Activated CD4-positive, alpha-beta memory T cell treated with anti-CD3 and anti-CD28 coated beads for 36 hours (primary cell): ENCODE data around the gene CHCHD3. TPM values are rescaled to one million over a fixed set of nuclear protein-coding genes. Genes with fewer than 3 reads are reported as not detected.

Experiments used
- CTCF ChIA-PET: fragments of 350-600 bp; sonication (Branson Sonifier 250); formaldehyde crosslinking; loops from one replicate; lab custom pipeline; 2021; ENCODE audit warnings: antibody characterized with exemption, inconsistent platforms; lab: Charles Lee
- POLR2A ChIA-PET: fragments of 350-600 bp; sonication (Branson Sonifier 250); formaldehyde crosslinking; loops from one replicate; lab custom pipeline; 2021; ENCODE audit warnings: antibody characterized with exemption; lab: Charles Lee
- DNase-seq: peaks from one replicate; pipeline ENCODE4 v3.0.0-alpha.2; 2020
- H3K27ac Mint-ChIP-seq: one replicate; pipeline ENCODE4 v1.8.0; 2021; ENCODE audit warnings: mixed read lengths
- H3K27me3 Mint-ChIP-seq: one replicate; pipeline ENCODE4 v1.8.0; 2021; ENCODE audit warnings: mixed read lengths
- H3K36me3 Mint-ChIP-seq: one replicate; pipeline ENCODE4 v1.8.0; 2021; ENCODE audit warnings: mixed read lengths
- H3K4me1 Mint-ChIP-seq: one replicate; pipeline ENCODE4 v1.8.0; 2021; ENCODE audit warnings: low read depth, mixed read lengths
- H3K4me3 Mint-ChIP-seq: one replicate; pipeline ENCODE4 v1.8.0; 2021; ENCODE audit warnings: mild to moderate bottlenecking, mixed read lengths
- H3K9me3 Mint-ChIP-seq: one replicate; pipeline ENCODE4 v1.8.0; 2021; ENCODE audit warnings: mixed read lengths
- intact Hi-C: fragments of 100-400 bp; cut with micrococcal nuclease; formaldehyde crosslinking; loops from one replicate; pipeline ENCODE4 v1.15.1; 2023
- total RNA-seq, 2 experiments: library from RNA; stranded (reverse); gene quantifications; one replicate each; pipeline ENCODE4 v1.2.3, GENCODE V29; 2021

The CHCHD3 gene
- total RNA-seq, 2 experiments from 2014 or later = 49.6 to 51.0 TPM

DNA sequence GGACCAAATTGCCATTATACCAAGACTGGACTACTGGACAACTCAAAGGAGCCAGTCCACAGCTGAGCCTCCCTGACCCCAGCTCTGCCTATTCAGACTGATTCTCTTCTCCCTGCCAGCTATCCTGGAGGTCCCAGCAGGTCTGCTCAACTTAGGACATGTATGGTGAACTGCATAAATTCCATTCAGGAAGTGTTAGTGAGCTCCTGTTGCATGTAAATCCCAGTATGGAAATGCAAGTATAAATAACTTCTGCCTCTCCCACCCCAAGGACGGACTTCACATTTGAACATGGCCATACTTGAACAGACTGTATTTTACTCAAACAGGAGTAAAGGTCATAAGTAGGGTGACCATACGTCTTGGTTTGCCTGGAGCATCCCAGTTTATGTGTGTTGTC, 128.4 kb downstream of the CHCHD3 start:
- peaks cover 18% of the 10 kb centered on the region for H3K36me3 Mint-ChIP-seq
- H3K9me3 Mint-ChIP-seq = no peaks in the 10 kb centered on the region
- H3K27ac Mint-ChIP-seq = no peak overlapping the region
- no peak for DNase-seq
- CTCF ChIA-PET = no interaction called here
- H3K27me3 Mint-ChIP-seq = no peaks in the 10 kb centered on the region
- intact Hi-C loops = no loop called here
- POLR2A ChIA-PET = no interaction called here
- no peaks in the 10 kb centered on the region for H3K4me1 Mint-ChIP-seq
- H3K4me3 Mint-ChIP-seq = no peak overlapping the region

DNA sequence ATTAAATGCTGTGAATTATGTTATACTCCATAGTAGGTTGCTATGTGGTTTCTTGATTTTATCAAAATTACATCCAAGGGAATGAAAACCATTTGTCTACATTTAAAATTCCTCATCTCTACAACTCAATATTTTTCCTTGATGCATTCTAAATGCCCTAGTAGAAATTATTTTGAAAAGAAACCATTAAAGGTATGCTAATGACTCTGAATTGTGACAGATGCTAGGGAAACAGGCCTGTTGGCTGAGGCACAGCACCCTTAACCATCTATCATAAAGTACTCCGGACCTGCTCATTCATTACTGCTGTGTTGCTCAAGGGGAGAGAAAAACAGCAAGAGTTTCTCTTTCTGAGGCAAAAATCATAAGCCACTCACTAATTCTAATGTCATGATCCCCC, 131.2 kb downstream of the CHCHD3 start:
- Mint-ChIP-seq H3K4me1 (no peaks in the 10 kb centered on the region), H3K9me3 (no peaks in the 10 kb centered on the region), H3K27me3 (no peaks in the 10 kb centered on the region), H3K4me3 (no peak overlapping the region), H3K36me3 (peaks cover 19% of the 10 kb centered on the region), H3K27ac (no peak overlapping the region)
- ChIA-PET CTCF (no interaction called here), POLR2A (no interaction called here)
- intact Hi-C loops = no loop called here
- no peak for DNase-seq

GRCh38 chr7:132947011-132947410, 134.9 kb downstream of the CHCHD3 start:
- Mint-ChIP-seq H3K27me3 (no peaks in the 10 kb centered on the region), H3K4me1 (peaks cover 5% of the 10 kb centered on the region), H3K4me3 (no peak overlapping the region), H3K36me3 (peaks cover 19% of the 10 kb centered on the region), H3K9me3 (no peaks in the 10 kb centered on the region), H3K27ac (no peak overlapping the region)
- DNase-seq = no peak
- ChIA-PET POLR2A (no interaction called here), CTCF (no interaction called here)
- intact Hi-C loops = no loop called here

GRCh38 chr7:132944774-132945173, 137.1 kb downstream of the CHCHD3 start:
- POLR2A ChIA-PET = no interaction called here
- no peak for DNase-seq
- Mint-ChIP-seq H3K27ac (no peak overlapping the region), H3K4me3 (no peak overlapping the region), H3K27me3 (no peaks in the 10 kb centered on the region), H3K9me3 (no peaks in the 10 kb centered on the region), H3K36me3 (peaks cover 24% of the 10 kb centered on the region), H3K4me1 (peaks cover 5% of the 10 kb centered on the region)
- intact Hi-C loops = no loop called here
- CTCF ChIA-PET = no interaction called here

DNA sequence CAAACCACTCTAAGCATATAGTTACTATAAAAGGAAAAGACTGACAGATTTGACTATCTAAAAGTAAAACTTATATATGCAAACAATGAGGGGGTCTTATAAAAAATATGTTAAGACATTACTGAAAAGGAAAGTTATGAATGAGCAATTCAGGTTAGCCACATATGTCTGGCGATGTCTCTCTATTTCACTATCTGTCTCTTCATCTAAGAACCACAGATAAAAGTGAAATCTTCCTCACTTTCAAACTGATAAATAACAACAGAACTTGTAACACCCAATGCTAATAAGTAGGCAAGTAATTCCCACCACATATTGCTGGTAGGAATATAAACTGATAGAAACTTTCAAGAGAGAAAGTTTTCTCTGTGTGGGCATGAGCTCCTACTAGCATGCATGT, 138.2 kb downstream of the CHCHD3 start:
- H3K9me3 Mint-ChIP-seq = no peaks in the 10 kb centered on the region
- intact Hi-C loops = no loop called here
- ChIA-PET CTCF (no interaction called here), POLR2A (no interaction called here)
- peaks cover 23% of the 10 kb centered on the region for H3K36me3 Mint-ChIP-seq
- no peaks in the 10 kb centered on the region for H3K27me3 Mint-ChIP-seq
- H3K4me1 Mint-ChIP-seq = peaks cover 5% of the 10 kb centered on the region
- no peak overlapping the region for H3K4me3 Mint-ChIP-seq
- DNase-seq = no peak
- no peak overlapping the region for H3K27ac Mint-ChIP-seq

DNA sequence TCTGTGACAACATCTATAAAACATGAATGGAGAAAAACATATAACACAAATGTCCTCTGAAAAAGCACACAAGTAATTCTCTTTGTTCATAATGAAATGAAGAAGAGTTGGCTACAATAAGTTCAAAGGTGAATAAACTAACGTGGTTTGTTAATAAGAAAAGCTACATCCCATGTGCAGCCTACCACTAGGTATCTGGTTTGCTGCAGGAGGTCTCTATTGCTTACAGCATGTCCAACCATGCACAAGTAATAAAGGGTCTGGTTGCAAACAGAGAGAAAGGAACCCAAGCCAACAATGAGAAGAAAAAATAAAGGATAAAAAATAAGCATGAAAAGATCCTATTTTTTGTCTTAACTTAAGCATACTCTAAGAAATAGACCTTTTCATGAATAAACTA, 139.2 kb downstream of the CHCHD3 start:
- DNase-seq = no peak
- Mint-ChIP-seq H3K36me3 (peaks cover 20% of the 10 kb centered on the region), H3K27me3 (no peaks in the 10 kb centered on the region), H3K4me1 (peaks cover 5% of the 10 kb centered on the region), H3K27ac (no peak overlapping the region), H3K4me3 (no peak overlapping the region), H3K9me3 (no peaks in the 10 kb centered on the region)
- intact Hi-C loops = no loop called here
- ChIA-PET POLR2A (no interaction called here), CTCF (no interaction called here)

DNA sequence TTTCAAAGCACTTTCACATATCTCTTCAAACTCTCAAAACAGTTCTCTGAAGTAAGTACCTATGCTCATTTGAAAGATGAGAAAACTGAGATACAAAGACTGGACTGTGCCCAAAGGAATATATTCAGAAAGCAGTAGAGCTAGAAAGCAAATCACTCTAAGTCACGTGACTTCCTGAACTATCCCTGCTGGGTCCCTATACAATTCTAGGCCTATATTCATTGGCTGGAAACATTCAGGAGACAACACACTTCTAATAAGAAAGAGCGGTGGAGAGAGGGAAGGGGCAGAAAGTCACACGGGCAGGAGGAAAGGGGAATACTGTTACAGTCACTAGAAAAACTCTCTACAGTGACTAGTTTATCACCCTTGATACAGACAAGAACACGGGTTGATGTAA, 140.0 kb downstream of the CHCHD3 start:
- H3K4me1 Mint-ChIP-seq = peaks cover 5% of the 10 kb centered on the region
- no peaks in the 10 kb centered on the region for H3K27me3 Mint-ChIP-seq
- intact Hi-C loops = no loop called here
- H3K27ac Mint-ChIP-seq = no peak overlapping the region
- H3K9me3 Mint-ChIP-seq = no peaks in the 10 kb centered on the region
- peaks cover 18% of the 10 kb centered on the region for H3K36me3 Mint-ChIP-seq
- ChIA-PET CTCF (no interaction called here), POLR2A (no interaction called here)
- no peak for DNase-seq
- H3K4me3 Mint-ChIP-seq = no peak overlapping the region

GRCh38 chr7:132941428-132941827, 140.5 kb downstream of the CHCHD3 start:
- ChIA-PET CTCF (no interaction called here), POLR2A (no interaction called here)
- Mint-ChIP-seq H3K27me3 (no peaks in the 10 kb centered on the region), H3K27ac (no peak overlapping the region), H3K4me3 (no peak overlapping the region), H3K4me1 (peaks cover 5% of the 10 kb centered on the region), H3K9me3 (peaks cover under 1% of the 10 kb centered on the region), H3K36me3 (peaks cover 19% of the 10 kb centered on the region)
- intact Hi-C loops = no loop called here
- no peak for DNase-seq

GRCh38 chr7:132940084-132940483, 141.8 kb downstream of the CHCHD3 start:
- peaks cover 27% of the 10 kb centered on the region for H3K36me3 Mint-ChIP-seq
- ChIA-PET CTCF (no interaction called here), POLR2A (no interaction called here)
- DNase-seq = no peak
- intact Hi-C loops = no loop called here
- H3K27me3 Mint-ChIP-seq = no peaks in the 10 kb centered on the region
- no peak overlapping the region for H3K27ac Mint-ChIP-seq
- H3K4me1 Mint-ChIP-seq = peaks cover 5% of the 10 kb centered on the region
- H3K9me3 Mint-ChIP-seq = peaks cover 10% of the 10 kb centered on the region
- H3K4me3 Mint-ChIP-seq = no peak overlapping the region

DNA sequence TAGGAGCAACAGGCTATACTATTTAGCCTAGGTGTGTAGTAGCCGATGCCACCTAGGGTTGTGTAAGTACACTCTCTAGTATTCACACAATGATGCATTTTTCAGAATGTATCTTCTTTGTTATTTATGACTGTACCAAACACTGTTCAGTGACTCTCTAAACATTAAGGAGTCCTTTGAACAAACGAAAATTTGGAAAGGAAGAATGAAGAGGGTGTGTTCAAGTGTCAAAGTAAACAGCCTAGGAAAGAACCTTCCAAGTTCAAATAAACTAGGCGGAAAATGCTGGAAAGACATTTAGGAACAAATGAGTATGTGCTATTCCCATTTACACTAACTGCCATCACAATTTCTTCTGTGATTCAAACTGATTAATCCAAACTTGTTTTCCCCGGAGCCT, 142.4 kb downstream of the CHCHD3 start:
- Mint-ChIP-seq H3K27ac (no peak overlapping the region), H3K27me3 (no peaks in the 10 kb centered on the region), H3K4me1 (peaks cover 5% of the 10 kb centered on the region), H3K36me3 (peaks cover 27% of the 10 kb centered on the region), H3K4me3 (no peak overlapping the region), H3K9me3 (peaks cover 10% of the 10 kb centered on the region)
- DNase-seq = no peak
- ChIA-PET CTCF (no interaction called here), POLR2A (no interaction called here)
- intact Hi-C loops = no loop called here

DNA sequence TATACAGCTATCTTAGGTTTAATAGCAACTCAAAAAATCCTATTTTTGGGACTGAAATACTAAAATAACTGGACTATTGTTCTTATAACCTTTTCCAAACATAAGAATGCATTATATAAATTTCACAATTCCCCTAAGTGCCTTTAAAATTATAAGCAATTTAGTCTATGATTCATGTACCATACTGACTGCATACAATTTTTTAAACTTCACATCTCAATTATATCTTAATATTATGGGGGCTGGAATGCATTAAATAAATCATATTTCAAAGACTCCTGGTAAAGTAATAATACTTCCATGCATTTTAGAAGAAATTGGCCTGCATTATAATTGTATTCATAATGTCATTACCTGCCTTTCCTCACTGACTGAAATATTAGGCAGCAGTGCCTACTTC, 144.6 kb downstream of the CHCHD3 start:
- Mint-ChIP-seq H3K27ac (no peak overlapping the region), H3K9me3 (peaks cover 10% of the 10 kb centered on the region), H3K27me3 (no peaks in the 10 kb centered on the region), H3K36me3 (peaks cover 24% of the 10 kb centered on the region), H3K4me1 (peaks cover 17% of the 10 kb centered on the region), H3K4me3 (no peak overlapping the region)
- ChIA-PET CTCF (no interaction called here), POLR2A (no interaction called here)
- DNase-seq = no peak
- intact Hi-C loops = no loop called here

- Mint-ChIP-seq H3K9me3 (peaks cover 10% of the 10 kb centered on the region), H3K4me3 (no peak overlapping the region), H3K27me3 (no peaks in the 10 kb centered on the region), H3K27ac (no peak overlapping the region), H3K4me1 (peaks cover 17% of the 10 kb centered on the region), H3K36me3 (peaks cover 22% of the 10 kb centered on the region)
- ChIA-PET POLR2A (no interaction called here), CTCF (no interaction called here)
- intact Hi-C loops = no loop called here
- no peak for DNase-seq
Observed at GRCh38 chr7:132935608-132936007, 146.3 kb downstream of the CHCHD3 start.

DNA sequence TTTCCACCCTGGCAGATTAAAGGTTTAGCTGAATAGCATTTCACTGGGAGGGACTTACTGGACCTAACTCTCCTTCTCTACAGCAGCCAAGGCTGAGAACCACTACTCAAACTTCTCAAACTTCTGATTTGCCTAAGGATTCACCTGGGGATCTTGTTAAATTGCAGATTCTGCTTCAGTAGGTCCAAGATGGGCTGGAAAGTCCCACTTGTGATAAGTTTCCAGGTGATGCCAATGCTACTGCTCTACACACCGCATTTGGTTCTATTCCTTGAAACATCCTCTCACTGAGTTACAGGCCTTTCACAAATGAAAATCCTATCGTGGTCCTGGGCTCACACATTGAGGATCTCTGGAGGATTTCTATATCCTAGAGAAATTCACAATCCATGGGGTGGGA, 147.9 kb downstream of the CHCHD3 start:
- DNase-seq = no peak
- peaks cover 17% of the 10 kb centered on the region for H3K4me1 Mint-ChIP-seq
- H3K9me3 Mint-ChIP-seq = peaks cover 10% of the 10 kb centered on the region
- no peak overlapping the region for H3K4me3 Mint-ChIP-seq
- H3K27me3 Mint-ChIP-seq = no peaks in the 10 kb centered on the region
- peaks cover 27% of the 10 kb centered on the region for H3K36me3 Mint-ChIP-seq
- intact Hi-C loops = no loop called here
- H3K27ac Mint-ChIP-seq = peak overlapping the region; percentile 19
- ChIA-PET CTCF (no interaction called here), POLR2A (no interaction called here)
